MM.1S (cell line): ENCODE results near the gene SFXN5.

Source experiments
- EZH2 ChIP-seq: fragments of 300-600 bp; sonication (generic); optimal IDR thresholded peaks from 2 replicates; pipeline ENCODE3; 2017; ENCODE audit warnings: low read depth, mild to moderate bottlenecking, antibody characterized with exemption, low read length, mixed read lengths
- TF ChIP-seq, protein P1 (sequence below): fragments of 300-600 bp; sonication (generic); IDR thresholded peaks from 2 replicates; pipeline ENCODE4 v1.5.1; 2016; ENCODE audit warnings: antibody characterized with exemption, low read length, mixed read lengths

DNA sequence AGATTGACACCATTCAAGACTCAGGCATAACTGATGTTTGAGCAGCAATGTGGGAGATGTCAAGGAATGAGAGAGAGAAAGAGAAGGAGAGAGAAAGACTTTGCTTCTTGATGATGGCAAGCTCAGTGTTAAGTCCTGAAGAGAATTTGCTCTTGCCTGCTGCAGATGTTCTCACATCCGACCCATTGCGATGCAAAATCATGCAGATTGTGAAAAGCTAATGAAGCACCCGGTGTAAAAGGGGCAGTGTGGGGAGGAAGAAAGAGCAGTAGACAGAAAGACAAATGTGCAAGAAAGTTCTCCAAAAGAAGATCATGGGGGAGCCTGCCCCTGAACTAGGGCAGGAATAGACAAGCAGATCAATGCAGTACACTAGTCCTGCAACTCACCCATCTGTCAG is 96.5 kb downstream of the SFXN5 start:
- TF ChIP-seq, protein P1, sequence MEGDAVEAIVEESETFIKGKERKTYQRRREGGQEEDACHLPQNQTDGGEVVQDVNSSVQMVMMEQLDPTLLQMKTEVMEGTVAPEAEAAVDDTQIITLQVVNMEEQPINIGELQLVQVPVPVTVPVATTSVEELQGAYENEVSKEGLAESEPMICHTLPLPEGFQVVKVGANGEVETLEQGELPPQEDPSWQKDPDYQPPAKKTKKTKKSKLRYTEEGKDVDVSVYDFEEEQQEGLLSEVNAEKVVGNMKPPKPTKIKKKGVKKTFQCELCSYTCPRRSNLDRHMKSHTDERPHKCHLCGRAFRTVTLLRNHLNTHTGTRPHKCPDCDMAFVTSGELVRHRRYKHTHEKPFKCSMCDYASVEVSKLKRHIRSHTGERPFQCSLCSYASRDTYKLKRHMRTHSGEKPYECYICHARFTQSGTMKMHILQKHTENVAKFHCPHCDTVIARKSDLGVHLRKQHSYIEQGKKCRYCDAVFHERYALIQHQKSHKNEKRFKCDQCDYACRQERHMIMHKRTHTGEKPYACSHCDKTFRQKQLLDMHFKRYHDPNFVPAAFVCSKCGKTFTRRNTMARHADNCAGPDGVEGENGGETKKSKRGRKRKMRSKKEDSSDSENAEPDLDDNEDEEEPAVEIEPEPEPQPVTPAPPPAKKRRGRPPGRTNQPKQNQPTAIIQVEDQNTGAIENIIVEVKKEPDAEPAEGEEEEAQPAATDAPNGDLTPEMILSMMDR, result no peak
- no peak for TF ChIP-seq EZH2
